Midbrain (tissue), 1 donor: ENCODE results near the gene CENPU.

Source experiments
- DNase-seq: peaks from one replicate; lab custom pipeline; 2025; lab: John Stamatoyannopoulos, UW

The CENPU gene

GRCh38 chr4:184712322-184712721 is 21.6 kb downstream of the CENPU start:
- DNase-seq: no peak

DNA sequence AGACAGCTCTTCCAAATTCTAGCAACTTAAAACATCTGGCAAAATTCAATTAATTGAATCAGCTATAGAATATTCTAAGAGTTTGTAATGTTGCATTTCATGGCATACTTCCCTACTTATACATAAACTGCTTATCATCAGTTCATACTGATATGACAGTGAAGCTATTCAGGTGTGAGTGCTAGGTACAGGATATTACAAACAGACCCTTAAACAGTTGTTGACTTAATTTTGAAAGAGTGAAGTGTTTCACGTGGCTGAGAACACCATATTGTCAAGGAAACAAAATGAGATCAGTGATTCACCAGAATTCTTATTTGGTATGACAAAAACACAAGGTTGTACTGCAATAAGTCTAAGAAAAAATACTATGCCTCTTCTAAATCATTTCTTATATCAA is 27.4 kb downstream of the CENPU start:
- DNase-seq: no peak

DNA sequence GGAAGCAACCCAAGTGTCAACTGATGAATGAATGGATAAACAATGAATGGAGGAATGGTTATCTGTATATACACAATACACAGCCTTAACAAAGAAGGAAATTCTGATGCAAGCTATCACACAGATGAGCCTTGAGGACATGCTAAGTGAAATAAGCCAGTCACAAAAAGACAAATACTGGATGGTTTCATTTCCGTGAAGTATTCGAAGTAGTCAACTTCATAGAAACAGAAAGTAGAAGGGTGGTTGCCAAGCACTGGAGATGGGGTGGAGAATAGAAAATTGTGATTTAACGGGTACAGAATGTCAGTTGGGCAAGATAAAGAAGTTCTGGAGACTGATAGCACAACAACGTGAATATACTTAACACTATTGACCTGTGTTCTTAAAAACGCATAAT is 28.2 kb downstream of the CENPU start:
- no peak for DNase-seq

DNA sequence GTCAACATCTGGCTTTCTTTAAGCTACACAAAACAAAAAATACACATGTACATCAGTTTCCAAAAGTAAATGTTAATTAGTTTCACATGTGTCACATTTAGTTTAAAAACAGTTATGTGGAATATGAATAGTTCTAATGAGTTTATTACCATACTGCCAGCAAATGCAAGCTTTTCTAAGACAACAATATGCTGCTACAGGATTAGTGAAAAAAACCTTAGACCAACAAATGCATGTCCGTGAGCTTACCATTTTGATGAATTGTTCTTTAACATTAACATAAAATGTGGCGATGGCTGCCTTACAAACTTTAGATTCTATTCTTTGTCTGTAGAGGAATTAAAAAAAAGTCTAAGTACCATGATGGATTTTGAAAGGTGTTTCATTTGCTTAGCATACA is 31.8 kb downstream of the CENPU start:
- DNase-seq: no peak

- no peak for DNase-seq
These were observed 34.0 kb downstream of the CENPU start for GRCh38 chr4:184699941-184700340.

- no peak for DNase-seq
These were observed 35.9 kb downstream of the CENPU start for GRCh38 chr4:184697956-184698355.

DNA sequence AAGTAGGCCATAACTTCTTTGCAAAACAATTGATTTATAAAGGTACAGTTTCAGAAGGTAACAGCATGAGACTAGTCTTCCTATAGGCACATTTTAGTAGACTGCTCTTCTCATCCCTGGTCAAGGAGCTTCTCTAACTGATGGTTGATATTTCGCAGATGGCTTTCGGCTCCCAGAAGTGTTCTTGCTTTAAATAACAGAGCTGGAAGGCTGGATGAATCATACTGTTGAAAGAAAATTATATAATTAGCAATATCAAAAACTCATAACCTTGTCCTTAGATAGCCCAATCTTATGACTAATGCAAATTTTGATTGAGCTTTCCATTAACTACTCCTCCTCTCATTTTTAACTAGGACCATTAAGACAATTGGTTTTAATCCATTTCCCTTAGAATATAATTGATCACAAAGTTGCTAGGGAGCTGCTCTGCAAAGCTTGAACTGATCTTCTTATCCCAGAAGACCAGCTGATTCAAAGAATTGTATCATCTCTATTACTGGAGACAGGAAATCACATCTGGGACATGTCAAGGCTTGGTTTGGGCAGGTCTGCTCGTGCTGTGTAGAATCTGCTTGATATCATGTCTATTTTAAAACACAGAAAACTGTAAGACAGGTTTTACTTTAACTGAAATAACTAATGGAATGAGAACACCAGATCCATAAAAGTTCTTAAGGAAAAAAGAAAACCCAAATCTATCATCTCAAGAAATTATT is 38.6 kb downstream of the CENPU start:
- no peak for DNase-seq

- DNase-seq: no peak
These were observed 39.4 kb downstream of the CENPU start for GRCh38 chr4:184694412-184694956.

GRCh38 chr4:184693056-184693455 is 40.8 kb downstream of the CENPU start:
- no peak for DNase-seq

GRCh38 chr4:184689681-184690080 is 44.2 kb downstream of the CENPU start:
- DNase-seq: no peak

GRCh38 chr4:184688447-184688846 is 45.4 kb downstream of the CENPU start:
- no peak for DNase-seq

- DNase-seq: no peak
These were observed 45.9 kb downstream of the CENPU start for GRCh38 chr4:184688005-184688404.

- no peak for DNase-seq
These were observed 49.3 kb downstream of the CENPU start for GRCh38 chr4:184684491-184685189.

GRCh38 chr4:184681916-184682315 is 52.0 kb downstream of the CENPU start:
- no peak for DNase-seq

DNA sequence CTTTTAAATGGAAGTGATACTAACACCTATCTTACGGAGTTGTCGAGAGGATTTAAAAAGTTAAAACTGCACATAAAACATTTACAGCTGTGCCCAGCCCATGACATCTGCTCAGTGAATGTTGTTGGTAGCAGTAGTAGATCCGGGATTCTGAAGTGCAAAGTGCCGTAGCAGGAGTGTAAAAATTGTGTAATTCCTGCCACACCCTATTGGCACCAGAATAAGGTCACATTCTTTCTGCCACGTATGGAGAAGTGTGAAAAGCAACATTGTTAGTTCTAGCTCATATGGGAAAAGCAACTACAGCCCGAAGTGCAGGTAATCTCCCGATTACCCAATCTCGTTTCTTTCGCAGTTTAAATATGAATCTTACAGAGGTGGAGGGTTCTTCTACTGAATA is 53.2 kb downstream of the CENPU start:
- no peak for DNase-seq

DNA sequence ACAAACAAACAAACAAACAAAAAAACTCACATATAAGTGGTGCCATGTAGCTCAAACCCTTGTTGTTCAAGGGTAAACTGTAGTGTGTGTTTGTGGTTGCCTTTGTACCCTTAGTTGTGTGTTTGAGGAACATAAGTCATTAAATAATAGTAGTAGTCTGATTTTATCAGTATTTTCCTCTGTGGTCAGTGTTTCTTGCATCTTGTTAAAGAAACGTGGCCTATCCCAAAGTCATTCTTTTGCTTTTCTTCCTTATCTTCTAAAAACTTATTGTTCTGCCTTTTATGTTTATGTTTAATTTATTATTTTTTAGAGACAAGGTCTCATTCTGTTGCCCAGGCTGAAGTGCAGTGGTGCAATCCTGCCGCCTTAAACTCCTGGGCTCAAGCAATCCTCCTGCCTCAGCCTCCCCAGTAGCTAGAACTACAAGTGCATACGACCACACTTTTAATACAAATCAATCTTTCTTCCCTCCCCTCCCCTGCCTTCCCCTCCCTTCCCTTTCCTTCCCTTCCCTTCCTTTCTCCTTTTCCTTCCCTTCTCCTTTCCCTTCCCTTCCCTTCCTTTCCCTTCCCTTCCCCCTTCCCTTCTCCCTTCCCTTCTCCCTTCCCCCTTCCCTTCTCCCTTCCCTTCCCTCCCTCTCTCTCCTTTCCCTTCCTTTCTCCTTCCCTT is 57.9 kb downstream of the CENPU start:
- no peak for DNase-seq

GRCh38 chr4:184675018-184675417 is 58.9 kb downstream of the CENPU start:
- no peak for DNase-seq

DNA sequence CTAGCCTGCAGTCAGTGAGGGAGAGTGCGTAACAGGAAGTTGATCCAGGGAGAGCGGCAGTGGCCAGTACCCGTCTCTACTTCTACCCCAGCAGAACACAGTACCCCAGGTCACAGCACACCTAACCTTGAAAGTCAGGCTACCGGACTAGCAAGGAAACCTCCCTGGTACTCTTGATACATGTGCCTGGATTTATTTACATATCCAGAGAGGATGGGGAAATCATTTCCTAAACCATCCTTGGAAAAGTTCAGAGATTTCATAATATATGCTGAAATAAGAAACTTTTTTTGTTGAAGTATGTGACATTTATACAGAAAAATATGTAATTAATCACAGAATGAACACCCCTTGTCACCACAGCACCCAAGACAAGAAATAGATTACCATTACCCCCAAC is 59.9 kb downstream of the CENPU start:
- no peak for DNase-seq

DNA sequence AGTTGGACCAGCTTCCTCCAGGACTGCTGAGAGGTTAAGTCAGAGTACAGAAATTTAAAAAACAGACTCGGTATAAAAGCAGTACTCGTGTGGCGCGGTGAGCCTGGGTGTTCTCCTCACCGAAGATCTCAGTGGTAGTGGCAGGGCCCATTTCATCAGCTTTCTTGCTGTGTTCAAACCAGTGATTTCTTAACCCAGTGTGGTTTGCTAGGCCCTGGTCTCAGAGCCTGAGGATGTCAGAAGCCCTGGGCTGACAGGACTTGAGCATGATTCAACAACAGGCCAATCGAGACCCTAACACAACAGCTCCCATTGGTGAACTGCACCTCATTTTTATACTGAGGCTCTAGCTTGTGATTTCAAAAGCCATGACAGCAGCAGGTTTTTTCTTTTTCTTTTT is 61.2 kb downstream of the CENPU start:
- no peak for DNase-seq

DNA sequence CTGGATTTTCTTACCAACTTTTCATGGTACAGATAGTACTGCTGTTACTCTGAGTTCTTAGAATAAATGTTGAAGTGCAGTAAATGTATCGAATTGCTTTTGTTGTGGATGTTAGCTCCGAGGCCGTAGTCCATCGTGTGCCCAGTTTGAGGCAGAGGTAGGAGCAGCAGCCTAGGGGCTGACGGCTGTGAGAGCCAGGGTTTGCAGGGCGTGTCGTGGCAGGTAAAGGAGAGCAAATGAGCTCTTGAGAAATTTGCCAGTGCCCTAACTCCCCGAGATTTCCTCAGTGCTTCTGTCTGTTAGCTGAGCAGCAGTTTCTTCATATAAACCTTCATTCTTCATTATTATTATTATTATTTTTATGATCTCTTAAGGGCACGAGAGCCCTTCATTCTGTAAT is 62.8 kb downstream of the CENPU start:
- no peak for DNase-seq

DNA sequence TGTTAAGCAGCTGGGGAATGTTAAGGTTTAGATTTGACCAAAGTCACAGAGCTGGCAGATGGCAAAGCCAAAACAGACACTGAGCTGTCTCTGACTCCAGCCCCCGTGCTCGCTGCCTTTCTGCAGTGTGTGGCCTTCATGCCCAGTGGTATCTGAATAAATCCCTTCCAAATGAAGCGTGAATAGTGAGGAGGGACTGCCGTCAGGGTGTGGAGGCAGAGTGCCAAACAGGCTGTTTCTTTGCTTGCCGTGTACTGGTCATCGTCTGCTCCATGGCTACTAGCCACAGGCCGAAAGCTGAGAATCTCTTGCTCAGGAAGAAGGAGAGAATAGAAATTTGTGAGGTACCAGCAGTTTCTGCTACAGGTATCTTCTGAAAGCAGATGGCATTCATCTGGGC is 64.6 kb downstream of the CENPU start:
- DNase-seq: peak; percentile 6

DNA sequence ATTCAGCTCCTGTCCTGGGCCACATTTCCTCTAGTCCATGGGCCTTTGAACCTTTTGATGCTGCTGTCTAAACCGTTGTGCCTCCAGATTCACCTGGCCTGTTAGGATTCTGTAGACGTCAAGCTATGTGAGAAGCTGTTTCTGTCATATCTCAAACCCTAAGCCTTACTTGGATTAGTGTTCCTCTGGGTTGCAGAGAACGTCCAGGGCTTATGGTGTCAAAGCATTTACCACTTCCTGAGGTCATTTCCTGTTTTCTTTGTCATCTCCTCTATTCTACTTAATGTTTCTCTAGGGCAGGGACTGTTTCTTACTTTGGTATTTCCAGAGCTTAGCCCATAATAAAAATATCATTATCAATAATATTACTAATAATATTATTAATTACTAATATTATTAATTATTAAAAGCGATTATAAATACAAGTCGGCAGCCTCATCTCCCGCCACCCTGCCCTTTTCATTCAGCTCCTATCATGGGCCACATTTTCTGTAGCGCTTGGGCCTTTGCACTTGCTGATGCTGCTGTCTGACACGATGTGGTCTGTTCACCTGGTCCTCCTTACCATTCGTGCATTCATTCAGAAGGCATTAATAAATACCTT is 65.3 kb downstream of the CENPU start:
- DNase-seq: no peak

DNA sequence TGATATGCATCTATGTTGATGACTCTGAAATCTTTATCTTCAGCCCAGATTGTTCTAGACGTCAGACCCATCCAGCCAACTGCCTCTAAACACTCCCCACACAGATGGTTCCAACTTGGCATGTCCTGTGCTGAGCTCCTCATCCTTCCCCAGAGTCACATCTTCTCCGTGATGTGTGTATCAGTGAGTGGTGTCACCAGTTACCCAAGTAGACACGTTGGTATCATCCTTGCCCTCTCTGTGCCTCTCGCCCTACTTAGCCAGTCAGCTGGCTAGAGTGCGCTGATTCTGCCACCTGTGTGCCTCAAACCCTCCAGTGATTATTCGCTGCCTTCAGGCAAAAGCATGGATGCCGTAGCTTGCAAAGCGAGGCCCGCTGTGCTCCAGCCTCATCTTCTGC is 65.8 kb downstream of the CENPU start:
- no peak for DNase-seq
